Suprapubic skin (tissue), 4 donors: ENCODE data around the gene DDX49. TPM values are rescaled to one million over a fixed set of nuclear protein-coding genes. Genes with fewer than 3 reads are reported as not detected.
A peak's percentile ranks its signal among the peaks of the same experiment; 100 is the strongest.

ENCODE experiments used
- DNase-seq, 2 donors: peaks; one replicate each; pipeline ENCODE4 v3.0.0-alpha.2; 2019; ENCODE audit warnings: low spot score in 2 of 2
- H3K27ac ChIP-seq: fragments of 200-600 bp; sonication (generic); one replicate; pipeline ENCODE4 v1.5.1; 2019
- H3K27me3 ChIP-seq: fragments of 200-600 bp; sonication (generic); one replicate; pipeline ENCODE4 v1.5.1; 2019
- H3K36me3 ChIP-seq: fragments of 200-600 bp; sonication (generic); one replicate; pipeline ENCODE4 v1.5.1; 2019
- H3K4me1 ChIP-seq: fragments of 200-600 bp; sonication (generic); one replicate; pipeline ENCODE4 v1.5.1; 2019
- H3K4me3 ChIP-seq: fragments of 200-600 bp; sonication (generic); one replicate; pipeline ENCODE4 v1.5.1; 2019; ENCODE audit warnings: mild to moderate bottlenecking
- H3K9me3 ChIP-seq: fragments of 200-600 bp; sonication (generic); one replicate; pipeline ENCODE4 v1.5.1; 2019
- EP300 ChIP-seq: sonication (generic); formaldehyde crosslinking; IDR thresholded peaks from one replicate; pipeline ENCODE4 v1.6.1; 2017; ENCODE audit warnings: antibody characterized with exemption
- POLR2A ChIP-seq, 2 donors: fragments of 450-650 bp; IDR thresholded peaks; one replicate each; pipeline ENCODE4 v1.6.1; 2017; ENCODE audit warnings: antibody characterized with exemption in 2 of 2, mild to moderate bottlenecking in 2 of 2, moderate library complexity in 2 of 2
- POLR2AphosphoS5 ChIP-seq, 3 donors: sonication (generic); formaldehyde crosslinking; IDR thresholded peaks; one replicate each; pipeline ENCODE4 v1.6.1; 2017; ENCODE audit warnings: antibody characterized with exemption in 3 of 3
- WGBS: methylation state at CpG from one replicate; pipeline ENCODE4 v1.1.5; 2018; 5-methylcytosine and 5-hydroxymethylcytosine counted together
- total RNA-seq, 4 donors: library from RNA; depleted of rRNA; stranded (reverse); fragments of >200 nt; gene quantifications; one replicate each; pipeline ENCODE4 v1.1.0, GENCODE V29; 2016
- TF ChIP-seq, protein P1 (sequence below), 2 donors: fragments of 200-600 bp in 1 of 2; fragments of 450-650 bp in 1 of 2; sonication (generic) in 1 of 2; IDR thresholded peaks; one replicate each; pipeline ENCODE4 v1.5.1; 2016 to 2019; ENCODE audit warnings: antibody characterized with exemption in 2 of 2, mild to moderate bottlenecking in 1 of 2, moderate library complexity in 1 of 2

Gene DDX49
- total RNA-seq, 4 donors from 2014 or later: 43.4 to 75.6 (median 58.4) TPM

DNA sequence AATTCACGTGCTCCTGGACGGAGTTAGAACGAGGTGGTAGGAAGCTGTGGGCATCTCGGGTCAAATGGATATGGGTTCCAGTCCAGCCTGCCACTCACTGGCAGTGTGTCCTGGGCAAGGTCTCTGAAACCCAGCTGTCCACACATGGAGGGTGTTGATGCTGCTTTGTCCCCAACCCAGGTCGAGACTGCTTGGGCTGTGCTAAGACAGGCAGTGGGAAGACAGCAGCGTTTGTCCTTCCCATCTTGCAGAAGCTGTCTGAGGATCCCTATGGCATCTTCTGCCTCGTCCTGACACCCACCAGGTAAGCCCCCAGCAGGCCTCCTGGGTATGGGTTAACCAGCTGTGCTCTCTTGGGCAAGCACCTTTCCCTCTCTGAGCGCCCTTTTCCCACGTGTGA is 885 bp downstream of the DDX49 start:
- Histone ChIP-seq H3K27me3 (no peaks in the 10 kb centered on the region), H3K4me1 (peaks cover 32% of the 10 kb centered on the region), H3K4me3 (peak overlapping the region; percentile 96), H3K27ac (no peak overlapping the region), H3K36me3 (peaks cover 51% of the 10 kb centered on the region), H3K9me3 (no peaks in the 10 kb centered on the region)
- DNase-seq: no peak
- WGBS: 65% methylated on average over 6 of the region's 9 CpGs
- TF ChIP-seq POLR2AphosphoS5 (IDR thresholded peaks at IDR 0.05) (no peak), EP300 (no peak), POLR2A (IDR thresholded peaks at IDR 0.05) (no peak)
- TF ChIP-seq, protein P1, sequence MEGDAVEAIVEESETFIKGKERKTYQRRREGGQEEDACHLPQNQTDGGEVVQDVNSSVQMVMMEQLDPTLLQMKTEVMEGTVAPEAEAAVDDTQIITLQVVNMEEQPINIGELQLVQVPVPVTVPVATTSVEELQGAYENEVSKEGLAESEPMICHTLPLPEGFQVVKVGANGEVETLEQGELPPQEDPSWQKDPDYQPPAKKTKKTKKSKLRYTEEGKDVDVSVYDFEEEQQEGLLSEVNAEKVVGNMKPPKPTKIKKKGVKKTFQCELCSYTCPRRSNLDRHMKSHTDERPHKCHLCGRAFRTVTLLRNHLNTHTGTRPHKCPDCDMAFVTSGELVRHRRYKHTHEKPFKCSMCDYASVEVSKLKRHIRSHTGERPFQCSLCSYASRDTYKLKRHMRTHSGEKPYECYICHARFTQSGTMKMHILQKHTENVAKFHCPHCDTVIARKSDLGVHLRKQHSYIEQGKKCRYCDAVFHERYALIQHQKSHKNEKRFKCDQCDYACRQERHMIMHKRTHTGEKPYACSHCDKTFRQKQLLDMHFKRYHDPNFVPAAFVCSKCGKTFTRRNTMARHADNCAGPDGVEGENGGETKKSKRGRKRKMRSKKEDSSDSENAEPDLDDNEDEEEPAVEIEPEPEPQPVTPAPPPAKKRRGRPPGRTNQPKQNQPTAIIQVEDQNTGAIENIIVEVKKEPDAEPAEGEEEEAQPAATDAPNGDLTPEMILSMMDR (IDR thresholded peaks at IDR 0.05): no peak

DNA sequence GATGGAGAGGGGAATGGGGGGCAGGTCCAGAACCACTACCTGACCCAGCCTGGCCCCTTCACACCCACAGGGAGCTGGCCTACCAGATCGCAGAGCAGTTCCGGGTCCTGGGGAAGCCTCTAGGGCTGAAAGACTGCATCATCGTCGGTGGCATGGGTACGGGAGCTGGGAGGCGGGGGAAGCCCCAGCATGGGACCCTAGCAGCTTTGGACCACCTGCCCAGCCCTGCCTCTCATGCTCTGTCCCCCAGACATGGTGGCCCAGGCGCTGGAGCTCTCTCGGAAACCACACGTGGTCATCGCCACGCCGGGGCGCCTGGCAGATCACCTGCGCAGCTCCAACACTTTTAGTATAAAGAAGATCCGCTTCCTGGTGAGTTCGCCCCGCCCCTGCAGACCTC is 2.1 kb downstream of the DDX49 start:
- Histone ChIP-seq H3K27ac (no peak overlapping the region), H3K4me1 (peaks cover 32% of the 10 kb centered on the region), H3K27me3 (no peaks in the 10 kb centered on the region), H3K4me3 (no peak overlapping the region), H3K36me3 (peaks cover 56% of the 10 kb centered on the region), H3K9me3 (no peaks in the 10 kb centered on the region)
- 94% methylated on average over 11 of the region's 17 CpGs for WGBS
- TF ChIP-seq EP300: no peak
- TF ChIP-seq POLR2A (IDR thresholded peaks at IDR 0.05): no peak
- no peak for TF ChIP-seq POLR2AphosphoS5 (IDR thresholded peaks at IDR 0.05)
- TF ChIP-seq, protein P1 (IDR thresholded peaks at IDR 0.05): no peak
- DNase-seq: peak in 1 of 2 donors; percentile 62

DNA sequence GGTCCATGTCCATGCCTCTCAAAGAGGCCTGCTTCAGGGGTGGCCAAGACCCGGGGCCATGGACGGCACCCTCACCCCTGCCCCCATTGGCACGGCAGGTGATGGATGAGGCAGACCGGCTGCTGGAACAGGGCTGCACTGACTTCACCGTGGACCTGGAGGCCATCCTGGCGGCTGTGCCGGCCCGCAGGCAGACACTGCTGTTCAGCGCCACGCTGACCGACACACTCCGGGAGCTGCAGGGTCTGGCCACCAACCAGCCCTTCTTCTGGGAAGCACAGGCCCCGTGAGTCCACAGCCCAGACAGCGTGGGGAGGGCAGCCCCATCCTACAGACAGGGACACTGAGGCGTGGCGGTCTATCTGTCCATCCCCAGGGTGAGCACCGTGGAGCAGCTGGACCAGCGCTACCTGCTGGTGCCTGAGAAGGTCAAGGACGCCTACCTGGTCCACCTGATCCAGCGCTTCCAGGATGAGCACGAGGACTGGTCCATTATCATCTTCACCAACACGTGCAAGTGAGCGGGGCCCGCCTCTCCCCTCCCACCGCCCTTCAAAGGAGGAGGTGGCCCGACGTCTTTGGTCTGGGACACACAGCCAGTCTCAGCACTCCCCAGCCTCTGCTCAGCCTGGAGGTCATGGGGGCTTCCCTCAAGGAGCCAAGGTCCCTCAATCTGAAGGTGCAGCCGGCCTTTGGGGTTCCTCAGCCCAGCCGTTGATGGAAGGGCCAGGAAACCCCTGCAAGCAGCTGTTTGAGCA is 2.9 kb downstream of the DDX49 start:
- Histone ChIP-seq H3K27me3 (no peaks in the 10 kb centered on the region), H3K9me3 (no peaks in the 10 kb centered on the region), H3K36me3 (peaks cover 64% of the 10 kb centered on the region), H3K27ac (no peak overlapping the region), H3K4me3 (no peak overlapping the region), H3K4me1 (peaks cover 31% of the 10 kb centered on the region)
- 82% methylated on average over 14 of the region's 29 CpGs for WGBS
- peak in 1 of 2 donors; percentile 60 for DNase-seq
- TF ChIP-seq POLR2AphosphoS5 (IDR thresholded peaks at IDR 0.05) (no peak), EP300 (no peak), POLR2A (IDR thresholded peaks at IDR 0.05) (no peak)
- TF ChIP-seq, protein P1 (IDR thresholded peaks at IDR 0.05): no peak

DNA sequence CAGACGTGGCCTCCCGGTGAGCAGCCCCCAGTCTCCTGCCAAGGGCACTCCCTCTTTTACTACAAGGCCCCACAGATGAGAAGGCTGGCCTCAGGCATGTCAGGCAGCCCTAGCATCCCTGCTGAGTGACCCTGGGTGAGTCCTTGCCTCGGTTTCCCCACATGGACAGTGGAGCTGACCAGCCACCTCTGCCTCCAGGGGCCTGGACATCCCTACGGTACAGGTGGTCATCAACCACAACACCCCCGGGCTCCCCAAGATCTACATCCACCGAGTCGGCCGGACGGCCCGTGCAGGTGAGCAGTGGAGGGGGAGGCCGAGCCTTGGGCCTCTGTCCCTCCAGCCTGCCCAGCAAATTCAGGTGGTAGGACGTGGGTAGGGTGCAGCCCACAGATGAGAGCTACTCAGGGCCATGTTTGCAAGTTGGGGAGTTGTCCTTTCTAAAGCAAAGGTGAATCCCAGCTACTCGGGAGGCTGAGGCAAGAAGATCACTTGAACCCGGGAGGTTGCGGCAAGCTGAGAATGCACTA is 5.2 kb downstream of the DDX49 start:
- TF ChIP-seq POLR2AphosphoS5 (IDR thresholded peaks at IDR 0.05) (no peak), POLR2A (IDR thresholded peaks at IDR 0.05) (no peak), EP300 (no peak)
- TF ChIP-seq, protein P1 (IDR thresholded peaks at IDR 0.05): no peak
- Histone ChIP-seq H3K36me3 (peaks cover 87% of the 10 kb centered on the region), H3K27ac (no peak overlapping the region), H3K27me3 (no peaks in the 10 kb centered on the region), H3K4me3 (no peak overlapping the region), H3K4me1 (peaks cover 18% of the 10 kb centered on the region), H3K9me3 (no peaks in the 10 kb centered on the region)
- DNase-seq: peak; percentile 57 to 77
- WGBS: 95% methylated on average over 15 of the region's 15 CpGs

DNA sequence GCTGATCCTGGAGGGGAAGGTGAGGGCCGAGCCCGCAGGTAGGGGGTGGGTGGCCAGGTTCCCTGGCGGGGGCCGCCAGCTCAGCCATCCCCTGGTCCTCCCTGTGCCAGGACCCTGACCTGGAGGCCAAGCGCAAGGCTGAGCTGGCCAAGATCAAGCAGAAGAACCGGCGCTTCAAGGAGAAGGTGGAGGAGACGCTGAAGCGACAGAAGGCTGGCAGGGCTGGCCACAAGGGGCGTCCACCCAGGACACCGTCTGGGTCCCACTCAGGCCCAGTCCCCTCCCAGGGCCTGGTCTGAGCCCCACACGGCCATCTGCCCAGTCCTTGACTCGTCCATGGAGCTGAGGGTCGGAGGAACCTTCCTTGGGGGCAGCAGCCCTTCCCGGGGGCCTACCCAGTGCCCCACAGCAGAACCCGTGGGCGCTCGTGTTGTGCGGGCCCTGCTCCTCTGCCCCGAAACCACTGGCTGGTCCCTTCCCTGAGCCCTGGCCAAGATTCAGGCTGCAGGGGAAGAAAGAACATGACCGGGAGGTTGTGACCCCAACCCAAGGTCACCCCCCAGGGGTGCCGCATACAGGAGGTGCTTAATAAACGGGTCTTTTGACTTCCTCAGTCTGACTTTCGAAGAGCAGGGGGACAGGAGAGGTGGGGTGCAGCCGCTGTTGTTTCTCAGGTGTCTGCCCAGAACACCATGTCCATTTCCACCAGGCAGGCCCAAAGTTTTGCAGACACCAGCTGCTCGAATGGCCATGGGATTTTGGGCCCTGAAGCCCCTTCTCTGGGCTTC is 8.7 kb downstream of the DDX49 start:
- H3K27ac ChIP-seq: no peak overlapping the region
- TF ChIP-seq EP300 (no peak), POLR2A (IDR thresholded peaks at IDR 0.05) (no peak), POLR2AphosphoS5 (IDR thresholded peaks at IDR 0.05) (no peak)
- TF ChIP-seq, protein P1 (IDR thresholded peaks at IDR 0.05): no peak
- peaks cover 10% of the 10 kb centered on the region for H3K4me1 ChIP-seq
- H3K9me3 ChIP-seq: no peaks in the 10 kb centered on the region
- H3K36me3 ChIP-seq: peaks cover 83% of the 10 kb centered on the region
- no peak overlapping the region for H3K4me3 ChIP-seq
- H3K27me3 ChIP-seq: no peaks in the 10 kb centered on the region
- 91% methylated on average over 11 of the region's 26 CpGs for WGBS
- DNase-seq: no peak
